ENCODE data around the gene CAMK2D.

Gene CAMK2D

DNA sequence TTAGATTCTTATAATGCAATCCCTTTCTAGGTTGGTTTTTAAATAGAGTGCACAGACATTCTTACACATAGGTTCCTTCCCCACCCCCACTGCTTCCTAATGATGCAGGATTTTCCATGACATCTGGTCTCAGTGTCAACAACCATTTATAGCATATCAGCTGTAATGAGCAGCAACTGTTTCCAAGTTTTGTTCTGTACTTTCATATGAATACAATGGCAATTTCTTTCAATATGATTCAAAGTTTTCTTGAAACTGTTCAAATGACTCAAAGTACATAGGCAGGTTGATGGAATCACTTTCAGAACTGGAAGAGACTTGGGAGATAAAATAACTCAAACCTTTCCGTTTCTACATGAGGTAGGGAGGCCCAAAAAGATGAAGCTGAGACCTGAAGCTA lies 220.7 kb downstream of the CAMK2D start:
- no peak for DNase-seq
- Histone ChIP-seq H3K9me3 (no peaks in the 10 kb centered on the region), H3K4me3 (no peak overlapping the region), H3K36me3 (no peaks in the 10 kb centered on the region), H3K4me1 (peaks cover 0 to 33% (median 10%) of the 10 kb centered on the region in 4 donors), H3K27me3 (no peaks in the 10 kb centered on the region), H3K27ac (no peak overlapping the region)
- intact Hi-C loops (cut with DNase I; ENCODE audit: low total_unique reads): no loop called here
- TF ChIP-seq, protein P1, sequence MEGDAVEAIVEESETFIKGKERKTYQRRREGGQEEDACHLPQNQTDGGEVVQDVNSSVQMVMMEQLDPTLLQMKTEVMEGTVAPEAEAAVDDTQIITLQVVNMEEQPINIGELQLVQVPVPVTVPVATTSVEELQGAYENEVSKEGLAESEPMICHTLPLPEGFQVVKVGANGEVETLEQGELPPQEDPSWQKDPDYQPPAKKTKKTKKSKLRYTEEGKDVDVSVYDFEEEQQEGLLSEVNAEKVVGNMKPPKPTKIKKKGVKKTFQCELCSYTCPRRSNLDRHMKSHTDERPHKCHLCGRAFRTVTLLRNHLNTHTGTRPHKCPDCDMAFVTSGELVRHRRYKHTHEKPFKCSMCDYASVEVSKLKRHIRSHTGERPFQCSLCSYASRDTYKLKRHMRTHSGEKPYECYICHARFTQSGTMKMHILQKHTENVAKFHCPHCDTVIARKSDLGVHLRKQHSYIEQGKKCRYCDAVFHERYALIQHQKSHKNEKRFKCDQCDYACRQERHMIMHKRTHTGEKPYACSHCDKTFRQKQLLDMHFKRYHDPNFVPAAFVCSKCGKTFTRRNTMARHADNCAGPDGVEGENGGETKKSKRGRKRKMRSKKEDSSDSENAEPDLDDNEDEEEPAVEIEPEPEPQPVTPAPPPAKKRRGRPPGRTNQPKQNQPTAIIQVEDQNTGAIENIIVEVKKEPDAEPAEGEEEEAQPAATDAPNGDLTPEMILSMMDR (IDR thresholded peaks at IDR 0.05): no peak

DNA sequence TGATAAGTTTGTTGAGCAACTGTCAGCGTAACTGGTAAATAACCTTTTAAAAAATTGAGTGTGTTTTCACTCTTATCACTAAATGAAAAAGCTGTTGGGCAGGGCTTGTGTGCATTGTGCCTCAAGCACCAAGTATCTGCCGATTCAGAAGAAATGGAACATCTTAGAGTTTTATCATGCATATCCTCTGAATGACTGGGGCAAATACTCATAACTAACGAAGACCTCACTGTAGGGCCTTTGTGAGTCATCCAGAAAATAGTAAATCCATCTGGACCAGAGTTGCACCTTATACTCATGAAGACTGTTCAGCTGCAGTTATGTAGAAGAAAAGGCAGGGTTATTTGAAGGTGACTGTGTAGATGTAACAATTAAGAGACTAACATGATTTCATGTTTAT lies 222.1 kb downstream of the CAMK2D start:
- peaks cover 0 to 33% (median 10%) of the 10 kb centered on the region in 4 donors for H3K4me1 ChIP-seq
- H3K36me3 ChIP-seq: no peaks in the 10 kb centered on the region
- H3K4me3 ChIP-seq: no peak overlapping the region
- H3K27me3 ChIP-seq: no peaks in the 10 kb centered on the region
- H3K9me3 ChIP-seq: no peaks in the 10 kb centered on the region
- TF ChIP-seq, protein P1 (IDR thresholded peaks at IDR 0.05): no peak
- H3K27ac ChIP-seq: no peak overlapping the region
- intact Hi-C loops (cut with DNase I; ENCODE audit: low total_unique reads): no loop called here
- no peak for DNase-seq

DNA sequence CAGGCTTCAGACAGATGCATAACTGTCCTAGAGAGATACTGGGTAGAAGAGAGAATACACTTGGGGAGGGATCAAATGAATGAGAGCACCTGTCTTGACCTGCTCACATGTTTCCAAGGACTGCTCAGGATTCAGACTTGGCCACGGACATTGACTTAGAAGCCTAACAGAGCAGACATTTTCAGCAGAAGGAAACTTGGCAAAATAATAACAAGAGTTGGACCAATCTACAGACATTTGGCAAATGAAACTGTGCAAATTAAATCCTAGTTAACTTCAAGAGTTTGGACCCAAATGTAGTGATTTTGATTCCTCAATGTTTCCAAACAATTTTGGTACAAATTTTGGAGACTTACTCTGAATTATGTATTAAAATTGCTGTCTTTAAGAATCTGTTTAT lies 223.9 kb downstream of the CAMK2D start:
- Histone ChIP-seq H3K27me3 (no peaks in the 10 kb centered on the region), H3K4me3 (no peak overlapping the region), H3K4me1 (peaks cover 0 to 33% (median 10%) of the 10 kb centered on the region in 4 donors), H3K27ac (peak overlapping the region; percentile 41 to 64), H3K9me3 (no peaks in the 10 kb centered on the region), H3K36me3 (no peaks in the 10 kb centered on the region)
- TF ChIP-seq, protein P1 (IDR thresholded peaks at IDR 0.05): no peak
- DNase-seq: no peak
- intact Hi-C loops (cut with DNase I; ENCODE audit: low total_unique reads): no loop called here

DNA sequence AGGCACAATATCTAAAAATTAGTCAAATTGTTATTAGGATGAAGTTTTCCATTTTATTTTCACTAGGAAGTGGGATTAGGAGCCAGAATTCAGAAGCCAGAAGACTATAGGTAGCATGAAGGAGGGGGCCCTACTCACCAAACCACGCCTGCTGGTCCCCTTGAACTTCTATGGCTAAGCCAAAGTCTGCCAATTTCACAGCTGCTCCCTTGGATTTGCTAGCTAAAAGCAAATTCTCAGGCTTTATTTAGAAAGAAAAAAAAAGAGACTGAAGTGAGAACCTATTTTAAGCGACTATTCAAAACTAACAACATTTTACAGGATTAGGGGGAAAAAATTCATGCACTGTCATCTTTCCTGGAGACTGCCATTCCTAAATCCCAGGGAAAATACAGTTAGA lies 224.3 kb downstream of the CAMK2D start:
- H3K4me3 ChIP-seq: no peak overlapping the region
- H3K9me3 ChIP-seq: no peaks in the 10 kb centered on the region
- no peak for DNase-seq
- peaks cover 0 to 33% (median 10%) of the 10 kb centered on the region in 4 donors for H3K4me1 ChIP-seq
- H3K27ac ChIP-seq: peak overlapping the region; percentile 41 to 64
- TF ChIP-seq, protein P1 (IDR thresholded peaks at IDR 0.05): no peak
- no peaks in the 10 kb centered on the region for H3K36me3 ChIP-seq
- intact Hi-C loops (cut with DNase I; ENCODE audit: low total_unique reads): no loop called here
- H3K27me3 ChIP-seq: no peaks in the 10 kb centered on the region

DNA sequence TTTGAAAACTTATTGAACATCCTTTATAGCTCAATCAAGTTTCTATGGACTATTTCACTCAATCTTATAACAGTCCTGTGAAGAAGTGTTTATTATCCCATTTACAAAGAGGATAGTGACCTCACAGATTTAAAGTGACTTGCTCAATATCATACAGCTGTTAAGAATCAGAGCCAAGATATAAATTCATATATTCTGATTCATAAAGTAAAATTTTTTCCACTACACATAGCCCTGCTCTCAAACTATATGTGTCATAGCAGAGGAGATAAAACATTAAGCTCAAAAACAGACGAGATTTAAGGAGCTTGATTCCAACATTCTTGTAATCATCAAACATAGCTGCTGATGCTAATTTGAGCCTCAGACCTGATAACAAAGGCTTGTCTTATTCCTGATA lies 226.8 kb downstream of the CAMK2D start:
- H3K27ac ChIP-seq: no peak overlapping the region
- no peak for DNase-seq
- TF ChIP-seq, protein P1 (IDR thresholded peaks at IDR 0.05): no peak
- no peak overlapping the region for H3K4me3 ChIP-seq
- peaks cover 9 to 11% (median 9%) of the 10 kb centered on the region in 3 donors for H3K36me3 ChIP-seq
- H3K27me3 ChIP-seq: no peaks in the 10 kb centered on the region
- H3K9me3 ChIP-seq: no peaks in the 10 kb centered on the region
- intact Hi-C loops (cut with DNase I; ENCODE audit: low total_unique reads): no loop called here
- H3K4me1 ChIP-seq: peaks cover 0 to 21% (median 8%) of the 10 kb centered on the region in 4 donors

DNA sequence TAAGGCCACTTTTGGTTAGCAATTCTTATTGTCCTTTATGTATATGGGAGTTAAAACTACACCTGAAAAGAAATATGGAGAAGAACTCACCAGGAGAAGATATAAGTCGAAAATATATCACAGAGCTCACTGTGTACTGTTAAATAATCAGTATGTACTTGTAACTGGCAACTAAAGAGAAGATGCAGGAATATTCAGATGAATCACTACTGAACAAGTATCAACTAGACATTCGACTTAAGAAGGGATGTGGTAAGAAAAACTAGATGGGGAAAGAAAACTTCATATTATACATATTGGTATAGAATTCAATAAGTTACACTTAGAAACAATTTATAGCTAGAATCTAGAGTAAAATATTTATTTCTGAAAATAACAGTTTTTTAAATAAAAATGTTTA lies 230.0 kb downstream of the CAMK2D start:
- DNase-seq: no peak
- intact Hi-C loops (cut with DNase I; ENCODE audit: low total_unique reads): no loop called here
- H3K27me3 ChIP-seq: no peaks in the 10 kb centered on the region
- H3K9me3 ChIP-seq: no peaks in the 10 kb centered on the region
- H3K4me1 ChIP-seq: peaks cover 0 to 4% (median under 1%) of the 10 kb centered on the region in 4 donors
- H3K4me3 ChIP-seq: no peak overlapping the region
- no peak overlapping the region for H3K27ac ChIP-seq
- TF ChIP-seq, protein P1 (IDR thresholded peaks at IDR 0.05): no peak
- peaks cover 9 to 13% (median 11%) of the 10 kb centered on the region in 3 donors for H3K36me3 ChIP-seq
